K562 (cell line): ENCODE data around the gene WWOX. TPM values are rescaled to one million over a fixed set of nuclear protein-coding genes. Genes with fewer than 3 reads are reported as not detected.
A peak's percentile ranks its signal among the peaks of the same experiment; 100 is the strongest.

Experiments
- ATAC-seq: fragments of 200-7000 bp; cut with Tn5 transposase; 3 replicates; pipeline ENCODE4 v1.9.1; 2020; ENCODE audit warnings: moderate library complexity
- BruUV-seq: library from RNA; stranded (reverse); fragments of 400-500 nt; replicated peaks from 2 replicates; lab custom pipeline; 2021; lab: Mats Ljungman, UMichigan
- CTCF ChIA-PET: fragments of 300-600 bp; formaldehyde crosslinking; extraction: SDS; loops from one replicate; lab custom pipeline; 2021; ENCODE audit warnings: low intra/inter-chr PET ratio; lab: Yijun Ruan, JAX
- POLR2A ChIA-PET: fragments of 300-600, 350-650 bp; sonication (Branson Sonifier 250); formaldehyde crosslinking; extraction: SDS; loops from one replicate; lab custom pipeline; 2021; ENCODE audit warnings: antibody characterized with exemption, inconsistent platforms; lab: Yijun Ruan, JAX
- DNase-seq, 4 experiments: peaks; one replicate each; pipeline versions ENCODE4 v3.0.0 to v3.0.0-alpha.2; 2011 to 2018; ENCODE audit warnings: low spot score in 3 of 4, mixed read lengths in 3 of 4; ENCODE audit errors: extremely low read depth in 1 of 4
- FAIRE-seq: peaks from 2 replicates; lab custom pipeline; 2011; peaks lifted over from hg19 to GRCh38; lab: Jason Lieb, UNC
- H2AFZ ChIP-seq: 2 replicates; pipeline ENCODE4 v1.6.0; 2011; ENCODE audit warnings: low read depth, low read length, control low read depth, inconsistent platforms
- H3K27ac ChIP-seq: fragments of 200-600 bp; 3 replicates; pipeline ENCODE4 v1.8.0; 2011; ENCODE audit warnings: low read depth, mild to moderate bottlenecking, control low read depth, inconsistent platforms, low read length, moderate library complexity, mixed read lengths; ENCODE audit errors: extremely low read depth
- H3K27me3 ChIP-seq, 2 experiments: fragments of 300-600 bp in 1 of 2; 2 replicates in 1 of 2; 3 replicates in 1 of 2; pipeline versions ENCODE4 v1.6.0 to v1.8.0; 2011; ENCODE audit warnings: inconsistent platforms in 2 of 2, low read length in 2 of 2, mild to moderate bottlenecking in 1 of 2, mixed read lengths in 1 of 2, moderate library complexity in 1 of 2; ENCODE audit not compliant: control insufficient read depth in 2 of 2, insufficient read depth in 2 of 2
- H3K36me3 ChIP-seq: fragments of 300-600 bp; 3 replicates; pipeline ENCODE4 v1.8.0; 2011; ENCODE audit warnings: mild to moderate bottlenecking, low read length, inconsistent platforms; ENCODE audit not compliant: control insufficient read depth, insufficient read depth
- H3K4me1 ChIP-seq, 2 experiments: fragments of 200-600 bp in 1 of 2; replicated peaks in 1 of 2; 2 replicates in 1 of 2; 3 replicates in 1 of 2; pipeline versions ENCODE4 v1.5.1 to v1.8.0; 2011; ENCODE audit warnings: inconsistent platforms in 2 of 2, low read length in 2 of 2, mild to moderate bottlenecking in 1 of 2, mixed read lengths in 1 of 2, moderate library complexity in 1 of 2; ENCODE audit not compliant: control insufficient read depth in 2 of 2, insufficient read depth in 2 of 2
- H3K4me2 ChIP-seq: 2 replicates; pipeline ENCODE4 v1.6.1; 2011; ENCODE audit warnings: low read length, control low read depth, inconsistent platforms, mixed read lengths; ENCODE audit not compliant: insufficient read depth
- H3K4me3 ChIP-seq: fragments of 200-600 bp; sonication (generic), shearing (Covaris generic); 2 replicates; pipeline ENCODE4 v1.5.1; 2016; ENCODE audit warnings: control low read depth, inconsistent platforms
- H3K79me2 ChIP-seq: fragments of 200-600 bp; 3 replicates; pipeline ENCODE4 v1.8.0; 2011; ENCODE audit warnings: low read length, inconsistent platforms; ENCODE audit not compliant: control insufficient read depth, insufficient read depth
- H3K9ac ChIP-seq, 2 experiments: 2 replicates each; pipeline versions ENCODE4 v1.6.0 to v1.6.1; 2011; ENCODE audit warnings: low read depth in 2 of 2, low read length in 2 of 2, control low read depth in 1 of 2, inconsistent platforms in 1 of 2, mild to moderate bottlenecking in 1 of 2, mixed read lengths in 1 of 2; ENCODE audit not compliant: insufficient read depth in 1 of 2
- H3K9me1 ChIP-seq: one replicate; pipeline ENCODE4 v1.6.0; 2011; ENCODE audit warnings: inconsistent platforms, mild to moderate bottlenecking, low read length, moderate library complexity; ENCODE audit not compliant: control insufficient read depth, insufficient read depth
- H3K9me3 ChIP-seq: replicated peaks from 2 replicates; pipeline ENCODE4 v1.5.1; 2011; ENCODE audit warnings: low read depth, low read length, inconsistent platforms; ENCODE audit not compliant: control insufficient read depth, insufficient read depth
- H4K20me1 ChIP-seq: replicated peaks from 2 replicates; pipeline ENCODE4 v1.6.1; 2011; ENCODE audit warnings: low read length, inconsistent platforms, mixed read lengths; ENCODE audit not compliant: control insufficient read depth, insufficient read depth
- ARHGAP35 ChIP-seq: fragments of 450-650 bp; IDR thresholded peaks from 2 replicates; pipeline ENCODE4 v1.6.1; 2018; ENCODE audit not compliant: partially characterized antibody
- CBX1 ChIP-seq: sonication (generic); IDR thresholded peaks from 2 replicates; pipeline ENCODE4 v1.6.1; 2016; ENCODE audit warnings: antibody characterized with exemption, low read depth, mild to moderate bottlenecking
- ETV1 ChIP-seq: fragments of 450-650 bp; conservative IDR thresholded peaks from 2 replicates; pipeline ENCODE4 v1.6.1; 2016; ENCODE audit warnings: missing genetic modification characterization, control low read depth, low read depth, missing compliant biosample characterization
- HNRNPH1 ChIP-seq: fragments of 200-400 bp; formaldehyde crosslinking; optimal IDR thresholded peaks from 2 replicates; pipeline ENCODE3; 2017; ENCODE audit warnings: low read depth, mild to moderate bottlenecking, low read length, moderate library complexity
- MCM3 ChIP-seq: fragments of 450-650 bp; IDR thresholded peaks from 2 replicates; pipeline ENCODE4 v1.6.1; 2016
- NFATC3 ChIP-seq: fragments of 450-650 bp; IDR thresholded peaks from 2 replicates; pipeline ENCODE4 v1.6.1; 2017; ENCODE audit warnings: mild to moderate bottlenecking
- PHTF2 ChIP-seq: fragments of 250-450 bp; sonication (Bioruptor Pico); IDR thresholded peaks from 2 replicates; pipeline ENCODE4 v1.5.0; 2021; ENCODE audit warnings: mild to moderate bottlenecking
- SNIP1 ChIP-seq: fragments of 450-650 bp; IDR thresholded peaks from 2 replicates; pipeline ENCODE4 v1.7.1; 2017; ENCODE audit warnings: low read depth, mild to moderate bottlenecking
- SRSF1 ChIP-seq: fragments of 200-400 bp; formaldehyde crosslinking; IDR thresholded peaks from 2 replicates; pipeline ENCODE4 v1.6.1; 2017; ENCODE audit warnings: mild to moderate bottlenecking, low read depth, low read length, moderate library complexity
- TCF7 ChIP-seq: sonication (generic); IDR thresholded peaks from 2 replicates; pipeline ENCODE4 v1.6.1; 2016; ENCODE audit warnings: antibody characterized with exemption, borderline replicate concordance
- ZNF124 ChIP-seq: sonication (generic); formaldehyde crosslinking; IDR thresholded peaks from 2 replicates; pipeline ENCODE4 v1.8.1; 2022; ENCODE audit warnings: missing genetic modification reagents
- ZNF134 ChIP-seq: fragments of 250-450 bp; sonication (Bioruptor Pico); conservative IDR thresholded peaks from 2 replicates; pipeline ENCODE4 v1.4.0; 2020
- ZNF253 ChIP-seq: fragments of 250-450 bp; sonication (Bioruptor Pico); conservative IDR thresholded peaks from 2 replicates; pipeline ENCODE4 v1.6.1; 2021; ENCODE audit warnings: mild to moderate bottlenecking
- WGBS: fragments of 100-300 bp; shearing (Covaris generic); methylation state at CpG from one replicate; pipeline ENCODE4 v1.1.6; 2016; ENCODE audit warnings: low coverage, mixed read lengths; ENCODE audit not compliant: insufficient coverage; ENCODE audit errors: missing lambda C conversion rate; 5-methylcytosine and 5-hydroxymethylcytosine counted together
- in situ Hi-C: fragments of 300-500 bp; cut with MboI; formaldehyde crosslinking; loops from 4 replicates; pipeline ENCODE4 v1.15.0; 2018; ENCODE audit warnings: inconsistent platforms, mixed read lengths
- intact Hi-C: fragments of 100-400 bp; cut with micrococcal nuclease; formaldehyde crosslinking; loops from 2 replicates; pipeline ENCODE4 v1.14.2; 2022
- polyA plus RNA-seq, 8 experiments: library from polyadenylated mRNA; depleted of rRNA in 4 of 8; stranded (reverse) in 5 of 8; unstranded in 3 of 8; fragments of >200 nt; fragmentation: Nextera tagmentation in 2 of 8; fragmentation: Illumina TruSeq in 1 of 8; extraction: Ambion mirVana in 2 of 8; extraction: Trizol in 1 of 8; gene quantifications; 2 replicates each; pipeline versions ENCODE4 v1.2.1 to v1.2.3, GENCODE V29; 2011 to 2014; ENCODE audit warnings: inconsistent platforms in 1 of 8, missing spikeins in 1 of 8
- total RNA-seq, 7 experiments: library from RNA; depleted of rRNA in 6 of 7; stranded (reverse); fragments of >200 nt in 6 of 7; fragmentation: Illumina TruSeq in 2 of 7; extraction: Trizol in 2 of 7; gene quantifications; 2 replicates each; pipeline versions ENCODE4 v1.2.1 to v1.2.3, GENCODE V29; 2011 to 2021; ENCODE audit warnings: low replicate concordance in 1 of 7
- TF ChIP-seq, protein P1 (sequence below): sonication (generic); formaldehyde crosslinking; IDR thresholded peaks from 2 replicates; pipeline ENCODE4 v1.8.1; 2023; ENCODE audit warnings: missing genetic modification reagents, mild to moderate bottlenecking, borderline replicate concordance
- TF ChIP-seq, protein P2 (sequence below): sonication (generic); formaldehyde crosslinking; IDR thresholded peaks from 2 replicates; pipeline ENCODE4 v1.8.0; 2022; ENCODE audit warnings: mild to moderate bottlenecking, low read depth, missing genetic modification reagents

Gene WWOX
- total and polyA plus RNA-seq, 9 of the 15 experiments (the other 6 are each of a cell fraction or from before 2014, with no cell fraction given) = 1.6 to 22.7 (median 8.1) TPM

DNA sequence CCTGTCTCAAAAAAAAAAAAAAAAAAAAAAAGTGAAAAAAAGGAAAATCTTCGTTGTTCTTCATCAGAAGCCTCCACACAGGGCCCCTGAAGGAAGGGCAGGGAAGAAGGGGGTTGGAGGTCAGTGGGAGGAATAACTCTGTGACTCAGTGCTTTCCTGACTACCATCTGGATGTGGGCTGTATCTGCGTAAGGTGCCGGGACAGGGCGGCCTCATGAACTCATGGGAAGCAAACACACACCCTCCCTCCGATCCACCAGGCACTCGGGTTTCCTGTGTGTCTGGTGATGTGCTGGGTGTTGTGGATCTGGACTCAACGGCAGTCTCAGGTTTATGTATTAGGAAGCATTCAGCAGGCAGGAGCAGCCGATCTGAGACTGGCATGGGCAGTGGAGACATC, 691.6 kb downstream of the WWOX start (continued):
- TF ChIP-seq, protein P1, sequence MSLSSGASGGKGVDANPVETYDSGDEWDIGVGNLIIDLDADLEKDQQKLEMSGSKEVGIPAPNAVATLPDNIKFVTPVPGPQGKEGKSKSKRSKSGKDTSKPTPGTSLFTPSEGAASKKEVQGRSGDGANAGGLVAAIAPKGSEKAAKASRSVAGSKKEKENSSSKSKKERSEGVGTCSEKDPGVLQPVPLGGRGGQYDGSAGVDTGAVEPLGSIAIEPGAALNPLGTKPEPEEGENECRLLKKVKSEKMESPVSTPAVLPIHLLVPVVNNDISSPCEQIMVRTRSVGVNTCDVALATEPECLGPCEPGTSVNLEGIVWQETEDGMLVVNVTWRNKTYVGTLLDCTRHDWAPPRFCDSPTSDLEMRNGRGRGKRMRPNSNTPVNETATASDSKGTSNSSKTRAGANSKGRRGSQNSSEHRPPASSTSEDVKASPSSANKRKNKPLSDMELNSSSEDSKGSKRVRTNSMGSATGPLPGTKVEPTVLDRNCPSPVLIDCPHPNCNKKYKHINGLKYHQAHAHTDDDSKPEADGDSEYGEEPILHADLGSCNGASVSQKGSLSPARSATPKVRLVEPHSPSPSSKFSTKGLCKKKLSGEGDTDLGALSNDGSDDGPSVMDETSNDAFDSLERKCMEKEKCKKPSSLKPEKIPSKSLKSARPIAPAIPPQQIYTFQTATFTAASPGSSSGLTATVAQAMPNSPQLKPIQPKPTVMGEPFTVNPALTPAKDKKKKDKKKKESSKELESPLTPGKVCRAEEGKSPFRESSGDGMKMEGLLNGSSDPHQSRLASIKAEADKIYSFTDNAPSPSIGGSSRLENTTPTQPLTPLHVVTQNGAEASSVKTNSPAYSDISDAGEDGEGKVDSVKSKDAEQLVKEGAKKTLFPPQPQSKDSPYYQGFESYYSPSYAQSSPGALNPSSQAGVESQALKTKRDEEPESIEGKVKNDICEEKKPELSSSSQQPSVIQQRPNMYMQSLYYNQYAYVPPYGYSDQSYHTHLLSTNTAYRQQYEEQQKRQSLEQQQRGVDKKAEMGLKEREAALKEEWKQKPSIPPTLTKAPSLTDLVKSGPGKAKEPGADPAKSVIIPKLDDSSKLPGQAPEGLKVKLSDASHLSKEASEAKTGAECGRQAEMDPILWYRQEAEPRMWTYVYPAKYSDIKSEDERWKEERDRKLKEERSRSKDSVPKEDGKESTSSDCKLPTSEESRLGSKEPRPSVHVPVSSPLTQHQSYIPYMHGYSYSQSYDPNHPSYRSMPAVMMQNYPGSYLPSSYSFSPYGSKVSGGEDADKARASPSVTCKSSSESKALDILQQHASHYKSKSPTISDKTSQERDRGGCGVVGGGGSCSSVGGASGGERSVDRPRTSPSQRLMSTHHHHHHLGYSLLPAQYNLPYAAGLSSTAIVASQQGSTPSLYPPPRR = no peak
- no peak for TF ChIP-seq NFATC3
- TF ChIP-seq, protein P2, sequence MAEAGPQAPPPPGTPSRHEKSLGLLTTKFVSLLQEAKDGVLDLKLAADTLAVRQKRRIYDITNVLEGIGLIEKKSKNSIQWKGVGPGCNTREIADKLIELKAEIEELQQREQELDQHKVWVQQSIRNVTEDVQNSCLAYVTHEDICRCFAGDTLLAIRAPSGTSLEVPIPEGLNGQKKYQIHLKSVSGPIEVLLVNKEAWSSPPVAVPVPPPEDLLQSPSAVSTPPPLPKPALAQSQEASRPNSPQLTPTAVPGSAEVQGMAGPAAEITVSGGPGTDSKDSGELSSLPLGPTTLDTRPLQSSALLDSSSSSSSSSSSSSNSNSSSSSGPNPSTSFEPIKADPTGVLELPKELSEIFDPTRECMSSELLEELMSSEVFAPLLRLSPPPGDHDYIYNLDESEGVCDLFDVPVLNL (CRISPR knock-in tag) = no peak
- TF ChIP-seq, all 486 proteins: peak for 0

DNA sequence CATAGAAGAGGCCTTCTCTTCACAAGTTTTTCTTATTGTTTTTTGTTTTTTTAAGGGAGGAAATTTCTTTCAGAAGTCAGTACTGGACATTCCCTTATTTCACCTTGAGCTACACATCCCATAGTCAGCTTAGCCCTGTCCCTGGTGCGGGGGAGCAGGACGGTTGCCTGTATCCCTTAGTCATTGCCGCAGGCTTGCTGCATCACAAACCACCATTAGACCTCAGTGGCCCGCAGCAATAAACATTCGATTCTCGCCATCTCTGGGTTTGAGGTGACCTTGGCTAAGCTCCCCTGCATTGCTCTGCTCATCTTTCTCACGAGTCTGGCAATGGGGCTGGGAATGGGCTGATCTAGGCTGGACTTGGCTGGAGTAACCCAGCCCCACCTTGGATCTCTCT, 692.5 kb downstream of the WWOX start:
- peak; percentile 80 for ATAC-seq
- peak in 2 of 4 experiments; percentile 16 to 32 for DNase-seq
- no peak overlapping the region for H3K27ac ChIP-seq
- in situ Hi-C loops = no loop called here
- no peaks in the 10 kb centered on the region; a peak in 1 of 5 replicates for H3K27me3 ChIP-seq
- no peak overlapping the region for H3K9ac ChIP-seq
- no peaks in the 10 kb centered on the region for H3K36me3 ChIP-seq
- H3K4me1 ChIP-seq = no peaks in the 10 kb centered on the region; a peak in 1 of 5 replicates
- intact Hi-C loops = no loop called here
- no peaks in the 10 kb centered on the region for H3K9me3 ChIP-seq
- H2AFZ ChIP-seq = no peak overlapping the region
- no TSS peak for BruUV-seq
- WGBS = 0% methylated on average over 7 of the region's 7 CpGs
- ChIA-PET CTCF (no interaction called here), POLR2A (interaction anchor here (0.8 to 1.5 kb wide), 2 partner anchors 11 to 14 kb away, joined by 3 to 6 read pairs; no protein-coding TSS in a partner anchor)
- no peak for FAIRE-seq
- H3K79me2 ChIP-seq = no peaks in the 10 kb centered on the region
- H4K20me1 ChIP-seq = no peaks in the 10 kb centered on the region
- no peaks in the 10 kb centered on the region for H3K9me1 ChIP-seq
- H3K4me2 ChIP-seq = no peak overlapping the region
- no peak overlapping the region for H3K4me3 ChIP-seq
- no peak for TF ChIP-seq ZNF124 (CRISPR knock-in tag)
- TF ChIP-seq HNRNPH1 = no peak
- no peak for TF ChIP-seq ZNF253
- no peak for TF ChIP-seq ARHGAP35
- TF ChIP-seq TCF7 = no peak
- TF ChIP-seq ZNF134 (CRISPR knock-in tag) = no peak
- TF ChIP-seq ETV1 = no peak
- TF ChIP-seq CBX1 = no peak
- TF ChIP-seq SRSF1 = no peak
- TF ChIP-seq MCM3 = no peak
- TF ChIP-seq PHTF2 (CRISPR knock-in tag) = no peak
- no peak for TF ChIP-seq SNIP1
